Measurements from ENCODE around the gene MTOR.
"Not testable (repeated sequence)": the region's sequence is repeated elsewhere in the genome, so short reads cannot be mapped to it uniquely, and the experiment has no call there.

The MTOR gene

DNA sequence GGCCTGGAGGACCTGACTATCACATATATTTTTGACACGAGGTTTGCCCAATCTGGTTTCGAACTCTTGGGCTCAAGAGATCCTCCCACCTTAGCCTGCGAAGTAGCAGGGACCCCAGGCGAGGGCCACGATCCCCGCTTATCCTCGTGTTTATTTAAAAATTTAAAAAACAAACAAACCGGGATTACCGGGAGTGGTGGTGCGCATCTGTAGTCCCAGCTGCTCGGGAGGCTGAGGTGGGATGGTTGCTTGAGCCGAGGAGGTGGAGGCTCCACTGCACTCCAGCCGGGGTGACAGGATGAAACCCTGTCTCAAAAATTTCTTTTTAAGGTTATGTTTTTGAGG is 162.2 kb downstream of the MTOR start:
- DNase-seq = peak in 1 of 2 experiments; percentile 7

DNA sequence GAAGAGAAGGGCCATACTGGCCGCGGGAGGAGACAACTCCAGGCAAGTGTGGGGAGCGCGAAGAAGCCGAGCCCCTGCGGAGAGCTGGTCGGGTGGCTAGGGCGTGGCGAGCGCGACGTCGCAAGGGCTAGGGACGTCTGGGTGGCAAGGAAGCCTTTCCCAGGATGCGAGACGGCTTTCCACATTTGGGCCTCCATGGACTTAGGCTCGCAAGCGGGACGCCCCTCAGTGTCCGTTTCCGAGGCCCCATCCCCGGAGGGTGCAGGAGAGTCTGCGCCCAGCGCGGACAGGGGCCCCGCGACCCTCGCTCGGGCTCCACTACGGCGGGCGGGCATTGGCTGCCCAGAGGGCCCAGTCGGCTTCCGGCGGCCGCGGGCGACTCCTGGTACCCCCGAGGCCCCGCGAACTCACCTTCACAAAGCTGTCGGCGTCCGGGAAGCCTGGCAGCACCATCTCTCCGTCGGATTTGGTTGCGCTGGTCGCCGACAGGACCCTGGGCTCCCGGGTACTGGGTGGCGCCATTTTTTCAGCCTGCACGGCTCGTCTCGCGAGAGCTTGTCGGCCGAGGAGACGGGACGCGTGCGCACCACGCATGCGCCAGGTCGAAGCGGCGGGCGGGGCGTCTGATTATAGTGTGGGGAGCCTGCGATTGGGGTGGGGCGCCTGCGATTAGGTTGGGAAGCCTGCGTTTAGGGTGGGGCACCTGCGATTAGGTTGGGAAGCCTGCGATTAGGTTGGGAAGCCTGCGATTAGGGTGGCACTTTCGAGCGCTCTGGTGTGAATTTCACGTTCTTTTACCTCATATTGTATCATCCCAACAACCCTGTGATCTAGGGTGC is 162.8 kb downstream of the MTOR start, which contains the start of gene EXOSC10:
Gene EXOSC10 (minus strand): TSS at position 560 of the 839 bp plus-strand sequence. CDS start 38 bp downstream, at position 522.
- peak; percentile 95 to 96 for DNase-seq

DNA sequence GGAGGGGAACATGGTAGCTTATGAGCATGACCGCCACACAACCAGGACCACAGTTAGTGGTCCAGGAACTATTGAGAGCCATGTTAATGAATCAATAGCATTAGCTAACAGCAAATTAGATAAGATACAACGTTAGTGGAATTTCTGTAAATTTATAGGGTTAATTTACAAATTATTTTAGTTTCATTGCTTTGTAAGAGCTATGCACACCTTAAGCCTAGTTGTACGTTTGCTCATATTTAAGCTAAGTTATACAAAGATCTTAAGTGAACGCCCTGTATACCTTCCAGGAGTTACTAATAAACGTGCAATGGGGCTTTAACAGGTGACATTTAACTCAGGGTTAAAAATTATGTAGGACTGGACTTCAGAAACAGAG is 163.4 kb downstream of the MTOR start:
- DNase-seq = no peak

GRCh38 chr1:11083784-11084183 is 178.6 kb downstream of the MTOR start:
- DNase-seq = not testable (repeated sequence)

- DNase-seq = no peak
Measured at GRCh38 chr1:11080931-11081330, 181.4 kb downstream of the MTOR start.

GRCh38 chr1:11078631-11079030 is 183.7 kb downstream of the MTOR start:
- DNase-seq = no peak

DNA sequence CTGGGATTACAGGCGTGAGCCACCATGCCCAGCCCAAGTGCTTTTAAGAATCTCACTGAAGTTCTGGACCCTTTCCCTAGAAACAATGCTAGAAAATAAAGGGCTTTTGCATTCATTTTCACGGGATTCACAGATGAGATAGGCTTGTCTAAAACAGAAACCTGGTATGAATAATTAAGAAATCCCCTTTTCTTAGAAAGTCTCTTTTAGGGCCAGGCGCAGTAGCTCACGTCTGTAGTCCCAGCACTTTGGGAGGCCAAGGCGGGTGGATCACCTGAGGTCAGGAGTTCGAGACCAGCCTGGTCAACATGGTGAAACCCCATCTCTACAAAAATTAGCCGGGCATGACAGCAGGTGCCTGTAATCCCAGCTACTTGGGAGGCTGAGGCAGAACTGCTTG is 189.0 kb downstream of the MTOR start:
- DNase-seq = not testable (repeated sequence)

DNA sequence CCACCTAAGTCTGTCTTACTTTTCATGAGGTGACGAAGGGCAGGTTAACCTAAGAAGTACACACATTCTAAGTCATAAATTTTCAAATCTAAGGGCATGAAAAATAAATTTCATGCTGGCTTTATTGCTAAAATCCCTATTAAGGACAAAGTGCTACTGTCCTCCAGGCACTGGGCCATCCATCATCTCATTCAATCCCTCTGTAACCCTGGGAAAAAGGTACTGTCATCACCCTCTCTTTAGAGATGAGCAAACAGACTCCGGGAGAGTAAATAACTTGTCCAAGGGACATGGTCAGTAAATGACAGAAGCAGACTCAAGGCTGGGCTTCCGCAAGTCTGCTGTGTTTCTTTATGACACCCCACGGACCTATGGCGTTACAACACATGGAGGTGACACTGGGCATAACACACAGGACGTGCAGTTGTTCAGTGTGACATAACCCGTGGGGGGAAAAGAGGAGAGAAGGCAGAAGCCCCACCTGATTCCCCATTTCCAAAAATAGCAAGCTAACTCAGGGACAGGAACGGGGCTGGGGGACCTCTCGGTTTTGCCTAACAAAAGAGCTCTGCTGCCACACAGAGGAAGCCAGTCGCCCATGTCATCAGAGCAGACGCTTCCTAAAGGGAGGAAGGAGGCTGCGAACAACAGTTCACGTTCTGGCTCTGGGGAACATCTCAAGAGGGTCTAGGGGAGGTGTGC is 190.0 kb downstream of the MTOR start:
- no peak for DNase-seq

DNA sequence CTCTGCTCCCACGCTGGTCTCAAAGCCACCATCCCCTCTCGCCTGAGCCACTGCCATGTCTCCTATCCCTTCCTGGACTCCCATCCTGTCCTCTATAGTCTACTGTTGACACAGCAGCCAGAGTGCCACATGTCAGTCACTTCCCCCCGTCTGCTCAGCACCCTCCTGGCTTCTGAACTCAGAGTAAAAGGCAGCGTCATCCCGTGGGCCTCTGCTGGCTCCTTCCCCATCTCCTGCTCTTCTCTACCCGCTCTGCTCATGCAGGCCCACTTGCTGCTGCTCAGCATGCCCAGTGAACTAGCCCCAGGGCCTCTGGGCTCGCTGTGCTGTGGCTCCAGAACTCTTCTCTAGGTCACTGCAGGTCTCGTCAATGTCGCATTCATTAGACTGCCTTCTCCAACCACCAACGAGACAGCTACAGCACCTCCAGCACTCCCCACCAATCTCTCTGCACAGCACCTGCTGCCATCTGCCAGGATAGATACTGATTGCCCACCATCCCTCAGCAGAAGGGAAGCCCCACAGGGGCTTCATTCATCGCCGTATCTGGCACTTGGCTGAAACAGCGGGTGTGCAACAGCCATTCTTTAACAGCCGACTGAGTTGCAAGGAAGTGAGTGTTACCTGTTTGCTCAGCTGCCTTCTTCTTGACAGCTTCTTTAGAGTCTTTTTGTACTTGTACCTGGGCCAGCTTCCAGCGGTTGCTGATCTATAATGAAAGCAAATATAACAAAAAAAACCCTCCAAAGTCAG is 190.7 kb downstream of the MTOR start:
- DNase-seq = no peak

- DNase-seq = no peak
Measured at GRCh38 chr1:11070876-11071275, 191.5 kb downstream of the MTOR start.

DNA sequence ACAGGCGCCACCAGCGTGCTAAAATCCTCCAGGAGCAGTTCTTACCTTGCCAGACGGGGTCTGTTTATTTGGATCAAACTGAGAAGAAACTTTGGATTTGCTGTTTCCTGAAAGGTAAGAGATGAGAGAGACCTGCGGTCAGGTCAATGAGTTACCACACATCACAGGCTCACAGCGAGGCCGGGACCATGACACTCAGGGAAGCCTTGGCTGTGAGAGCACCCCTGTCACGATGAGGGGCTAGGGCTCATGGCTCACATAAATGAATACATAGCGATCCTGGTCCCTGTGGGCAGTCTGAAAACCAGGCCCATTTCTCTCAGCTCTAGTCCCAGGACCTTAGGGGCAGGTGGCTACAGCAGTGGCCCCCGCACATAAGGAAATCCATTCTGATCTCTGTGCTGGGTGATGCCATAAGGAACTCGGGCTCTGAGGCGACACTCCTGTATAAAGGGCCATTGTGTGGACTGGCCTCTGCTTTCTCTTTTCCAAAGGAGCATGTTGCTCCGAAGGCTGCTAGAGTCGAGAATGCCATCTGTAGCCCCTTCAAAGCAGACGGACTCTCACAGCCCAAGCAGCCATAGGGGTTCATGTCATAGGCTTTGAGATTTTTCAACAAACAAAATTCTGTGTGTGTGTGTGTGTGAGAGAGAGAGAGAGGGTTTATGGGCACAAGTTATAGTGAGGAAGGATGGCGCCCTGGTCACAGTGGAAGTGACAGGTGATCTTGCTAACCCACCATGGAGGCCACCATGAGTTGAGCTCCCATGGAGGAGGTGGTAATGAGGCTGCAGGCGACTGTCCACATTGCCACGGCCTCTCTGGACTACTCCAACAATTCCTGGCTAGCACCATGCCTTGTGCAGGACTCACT is 193.5 kb downstream of the MTOR start:
- no peak for DNase-seq

DNA sequence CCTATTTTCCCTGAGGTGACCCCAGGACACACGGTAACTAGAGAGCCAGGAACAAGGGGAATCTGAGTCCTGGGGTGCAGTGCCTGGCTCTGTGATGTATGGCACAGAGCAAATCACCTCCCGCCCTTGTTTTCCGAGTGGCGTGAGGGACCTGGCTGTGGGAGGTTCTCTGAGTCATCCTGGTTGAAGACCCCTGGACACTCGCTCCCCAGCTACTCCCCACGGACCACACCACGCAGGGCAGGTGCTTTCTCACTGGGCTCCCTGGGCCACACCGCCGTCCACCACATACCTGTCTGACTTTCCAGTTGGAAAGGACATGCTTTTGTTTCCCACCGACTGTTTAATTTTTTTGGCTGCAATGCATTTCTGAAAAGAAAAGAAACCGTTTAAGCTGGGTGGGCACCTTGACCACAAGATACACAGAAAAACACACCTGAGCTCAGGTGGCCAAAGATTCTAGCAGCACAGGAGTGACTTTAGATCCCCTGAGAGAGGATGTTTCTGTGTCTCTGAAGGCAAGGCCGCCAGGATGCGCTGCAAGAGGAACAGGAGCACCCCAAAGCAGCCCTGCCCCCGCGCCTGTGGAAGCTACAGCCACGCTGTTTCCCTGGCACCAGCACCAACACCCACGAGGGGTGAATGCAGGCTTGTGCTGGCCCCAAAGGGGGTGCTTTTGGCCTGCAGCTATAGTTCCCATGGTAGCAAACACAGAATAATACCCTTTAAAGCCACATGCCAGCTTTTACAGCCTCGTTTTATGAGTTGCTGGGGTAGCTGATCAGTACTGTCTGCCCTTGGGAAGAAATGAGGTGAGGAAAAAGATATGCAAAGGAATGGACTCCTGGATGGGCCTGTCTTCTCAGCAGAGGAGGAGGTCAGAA is 194.4 kb downstream of the MTOR start:
- no peak for DNase-seq

DNA sequence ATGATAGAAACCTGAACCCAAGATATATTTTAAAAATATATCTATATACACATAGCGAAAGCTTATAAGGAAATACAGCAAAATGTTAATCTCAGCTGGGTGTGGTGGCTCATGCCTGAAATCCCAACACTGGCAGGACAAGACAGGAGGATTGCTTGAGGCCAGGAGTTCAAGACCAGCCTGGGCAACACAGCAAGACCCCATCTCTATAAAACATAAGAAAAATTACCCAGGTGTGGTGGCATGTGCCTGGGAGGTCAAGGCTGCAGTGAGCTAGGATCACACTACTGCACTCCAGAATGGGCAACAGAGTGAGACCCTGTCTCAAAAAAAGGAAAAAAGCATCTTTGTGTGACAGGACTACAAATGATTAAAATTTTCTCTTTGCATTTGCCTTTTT is 196.6 kb downstream of the MTOR start:
- DNase-seq = no peak

DNA sequence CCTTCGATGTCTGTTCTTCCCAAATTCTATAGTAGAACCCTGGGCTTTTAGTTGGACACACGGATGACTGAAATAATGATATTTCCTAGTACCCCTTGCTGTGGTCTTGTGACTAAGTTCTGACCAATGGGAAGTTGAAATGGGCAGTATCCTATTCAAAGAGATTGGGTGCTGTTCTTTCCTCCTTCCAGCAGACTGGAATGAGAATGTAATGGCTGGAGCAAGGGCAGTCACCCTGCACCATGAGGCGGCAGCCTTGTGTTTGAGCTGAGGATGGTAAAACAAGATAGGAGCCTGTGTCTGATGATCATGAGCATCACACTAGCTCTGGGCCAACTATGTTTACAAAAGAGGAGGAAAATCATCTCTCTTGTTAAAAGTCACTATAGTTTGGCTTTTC is 197.4 kb downstream of the MTOR start:
- DNase-seq = no peak

DNA sequence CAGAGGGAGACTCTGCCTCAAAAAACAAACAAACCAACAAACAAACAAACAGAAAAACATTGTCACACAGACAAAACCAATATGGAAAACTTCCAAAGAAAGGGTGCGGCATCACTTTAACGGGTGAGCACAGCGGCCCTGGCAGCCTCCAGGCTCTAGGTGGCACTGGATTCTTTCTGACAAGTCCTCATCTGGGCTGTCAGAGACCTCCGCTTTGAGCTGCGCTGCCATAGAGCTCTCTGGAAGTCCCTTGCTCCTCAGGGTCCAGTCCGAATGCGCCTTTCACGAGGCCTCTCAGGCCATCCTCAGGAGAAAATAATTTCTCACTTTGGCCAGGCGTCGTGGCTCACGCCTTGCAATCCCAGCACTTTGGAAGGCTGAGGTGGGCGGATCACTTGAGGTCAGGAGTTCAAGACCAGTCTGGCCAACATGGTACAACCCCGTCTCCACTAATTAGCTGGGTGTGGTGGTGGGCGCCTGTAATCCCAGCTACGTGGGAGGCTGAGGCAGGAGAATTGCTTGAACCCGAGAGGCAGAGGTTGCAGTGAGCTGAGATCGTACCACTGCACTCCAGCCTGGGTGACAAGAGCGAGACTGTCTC is 198.3 kb downstream of the MTOR start:
- DNase-seq = not testable (repeated sequence)

- DNase-seq = peak; percentile 38 to 54
Measured at GRCh38 chr1:11062965-11063401, 199.4 kb downstream of the MTOR start.

DNA sequence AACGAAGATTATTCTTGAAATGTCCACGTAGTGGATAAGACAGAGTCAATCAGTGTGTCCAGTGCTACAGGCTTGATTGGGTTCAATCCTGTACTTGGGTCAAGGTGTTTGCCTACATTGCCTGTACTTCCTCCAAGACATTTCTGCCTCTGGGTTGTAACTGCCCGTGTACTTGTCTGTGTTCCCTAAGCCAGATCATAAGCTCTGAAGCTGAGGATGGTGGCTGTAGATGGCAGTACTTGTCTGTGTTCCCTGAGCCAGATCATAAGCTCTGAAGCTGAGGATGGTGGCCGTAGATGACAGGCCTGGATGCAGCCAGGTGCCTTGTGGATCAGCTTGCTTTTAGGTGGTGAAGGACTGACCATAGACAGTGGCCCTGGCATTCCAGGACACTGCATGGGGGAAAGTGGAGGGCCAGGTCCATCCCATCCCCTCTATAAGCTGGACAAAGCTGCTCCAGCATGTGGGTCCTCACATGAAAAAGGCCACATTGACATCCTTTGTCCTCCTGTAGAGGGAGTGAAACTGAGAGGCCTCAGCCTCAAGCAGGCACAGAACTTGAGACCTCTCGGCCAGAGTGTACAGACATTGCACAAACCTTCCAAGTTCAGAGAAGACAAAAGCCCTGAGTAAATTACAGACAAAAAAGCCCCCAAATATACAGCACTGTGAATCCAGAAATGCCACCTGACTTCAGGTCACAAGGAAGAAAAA is 200.5 kb downstream of the MTOR start:
- DNase-seq = no peak

DNA sequence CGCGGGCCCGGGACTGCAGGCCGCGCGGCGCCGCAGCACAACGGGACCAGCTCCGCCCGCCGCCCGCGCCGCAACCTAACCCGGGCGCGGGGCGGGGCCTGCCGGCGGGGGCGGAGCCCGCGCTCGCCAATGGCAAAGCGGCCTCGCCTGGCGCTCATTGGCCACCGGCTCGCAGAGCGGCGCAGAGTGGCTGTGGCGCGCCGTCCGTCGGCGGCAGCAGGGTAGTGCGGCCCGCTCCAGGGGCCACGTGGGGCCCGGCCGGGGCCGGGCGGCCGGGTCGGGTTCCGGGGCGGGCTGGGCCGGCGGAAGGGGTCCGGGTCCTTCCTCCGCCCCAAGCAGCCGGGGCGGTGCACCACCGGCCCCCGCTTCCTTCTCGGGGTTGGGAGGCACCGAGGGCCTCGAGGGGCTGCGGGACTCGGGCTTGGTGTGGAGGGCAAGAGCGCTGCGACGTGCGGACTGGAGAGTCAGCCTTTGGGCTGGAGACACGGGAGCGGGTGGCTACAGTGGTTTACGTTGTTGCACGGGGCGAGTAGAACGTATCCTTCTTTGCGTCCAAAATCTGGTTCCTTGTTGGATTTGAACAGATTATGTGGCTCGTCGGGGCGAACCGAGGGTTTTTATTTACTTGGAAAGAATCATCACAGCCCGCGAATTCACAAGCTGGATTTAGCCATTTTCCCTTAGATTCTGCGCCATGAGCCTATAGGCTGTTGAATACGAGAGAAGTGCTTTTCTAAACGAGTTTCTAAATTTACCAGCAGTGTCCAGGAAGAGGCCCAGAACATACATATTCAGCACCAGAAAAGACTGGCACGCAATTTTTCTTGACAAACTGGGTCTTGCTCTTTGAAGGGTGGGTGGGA is 202.2 kb downstream of the MTOR start, which contains the start of gene SRM:
Gene SRM (minus strand): TSS at position 51 of the 863 bp plus-strand sequence. CDS start 75 bp downstream, outside the sequence.
- DNase-seq = peak; percentile 88 to 90
